ENCODE measurements around the gene CDC6. TPM values are rescaled to one million over a fixed set of nuclear protein-coding genes. Genes with fewer than 3 reads are reported as not detected.
A peak's percentile ranks its signal among the peaks of the same experiment; 100 is the strongest.

CDC6 gene
- total RNA-seq, 2 experiments from 2014 or later, result 105 to 171 TPM

DNA sequence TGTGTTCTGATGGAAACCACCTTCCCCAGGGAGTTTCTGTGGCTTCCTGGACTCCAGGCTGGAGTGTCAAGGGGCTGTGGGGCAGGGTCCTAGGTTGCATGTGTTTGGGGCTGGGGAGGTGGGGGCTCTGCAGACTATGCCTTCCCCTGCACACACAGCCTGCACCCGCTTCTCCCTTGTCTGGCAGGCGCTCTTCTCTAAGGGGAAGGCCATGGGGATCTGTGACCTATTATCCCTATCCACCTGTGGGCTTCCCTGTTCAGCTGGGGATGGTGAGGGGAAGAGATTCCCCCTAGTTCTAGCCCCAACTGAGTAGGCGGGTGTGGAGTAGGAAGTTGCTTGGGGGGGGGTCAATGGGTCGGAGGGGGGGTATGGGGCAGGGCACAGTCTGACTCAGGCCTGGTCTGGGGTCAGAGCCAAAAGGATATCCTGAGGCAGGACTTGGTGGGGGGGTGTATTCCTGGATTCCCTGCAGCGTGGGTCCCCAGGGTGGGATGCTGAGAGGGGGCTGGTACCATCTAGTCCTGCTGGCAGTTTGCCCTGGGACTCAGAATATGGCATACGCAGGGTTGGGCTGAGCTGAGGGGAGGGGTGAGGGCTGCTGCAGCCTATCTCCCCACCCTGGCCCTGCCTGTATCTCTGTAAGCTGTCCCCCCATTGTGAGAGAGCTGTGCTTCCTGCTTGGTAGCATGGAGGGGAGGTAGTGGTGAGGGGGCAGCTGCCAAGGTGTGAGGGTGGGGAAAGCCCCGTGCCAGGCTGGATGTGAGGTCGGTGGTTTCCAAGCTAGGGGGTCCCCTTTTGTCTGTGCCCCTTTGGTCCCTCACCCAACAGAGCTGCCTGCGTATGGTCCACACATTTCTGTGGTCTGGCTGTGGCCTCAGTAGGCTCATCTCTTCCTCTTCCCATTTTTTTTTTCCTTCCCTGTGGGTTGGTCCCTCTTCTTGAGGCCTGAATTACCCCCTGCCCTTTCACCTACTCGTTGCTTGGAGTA, 36.0 kb downstream of the CDC6 start:
- no peaks in the 10 kb centered on the region for H3K9me3 Mint-ChIP-seq (ENCODE audit: low read depth)
- ChIA-PET POLR2A (interaction anchor here (1.0 to 1.5 kb wide), 4 partner anchors 7 to 217 kb away, joined by 3 to 7 read pairs (median 6); no protein-coding TSS in a partner anchor), CTCF (interaction anchor here (0.7 to 1.6 kb wide), 7 partner anchors 9 to 274 kb away, joined by 3 to 6 read pairs (median 3); no protein-coding TSS in a partner anchor)
- peaks cover 9% of the 10 kb centered on the region for H3K36me3 Mint-ChIP-seq (ENCODE audit: low read depth)
- peak overlapping the region; percentile 91 for H3K27ac Mint-ChIP-seq
- ATAC-seq (peak; percentile 8), DNase-seq (peak; percentile 77)
- H3K4me1 Mint-ChIP-seq, result peaks cover 88% of the 10 kb centered on the region
- intact Hi-C loops (cut with DNase I, micrococcal nuclease), result loop anchor here (1.0 to 10.0 kb wide), 5 partner anchors 17 to 549 kb away; no protein-coding TSS in a partner anchor
- H3K4me3 Mint-ChIP-seq, result peak overlapping the region; percentile 85
- no peaks in the 10 kb centered on the region for H3K27me3 Mint-ChIP-seq

DNA sequence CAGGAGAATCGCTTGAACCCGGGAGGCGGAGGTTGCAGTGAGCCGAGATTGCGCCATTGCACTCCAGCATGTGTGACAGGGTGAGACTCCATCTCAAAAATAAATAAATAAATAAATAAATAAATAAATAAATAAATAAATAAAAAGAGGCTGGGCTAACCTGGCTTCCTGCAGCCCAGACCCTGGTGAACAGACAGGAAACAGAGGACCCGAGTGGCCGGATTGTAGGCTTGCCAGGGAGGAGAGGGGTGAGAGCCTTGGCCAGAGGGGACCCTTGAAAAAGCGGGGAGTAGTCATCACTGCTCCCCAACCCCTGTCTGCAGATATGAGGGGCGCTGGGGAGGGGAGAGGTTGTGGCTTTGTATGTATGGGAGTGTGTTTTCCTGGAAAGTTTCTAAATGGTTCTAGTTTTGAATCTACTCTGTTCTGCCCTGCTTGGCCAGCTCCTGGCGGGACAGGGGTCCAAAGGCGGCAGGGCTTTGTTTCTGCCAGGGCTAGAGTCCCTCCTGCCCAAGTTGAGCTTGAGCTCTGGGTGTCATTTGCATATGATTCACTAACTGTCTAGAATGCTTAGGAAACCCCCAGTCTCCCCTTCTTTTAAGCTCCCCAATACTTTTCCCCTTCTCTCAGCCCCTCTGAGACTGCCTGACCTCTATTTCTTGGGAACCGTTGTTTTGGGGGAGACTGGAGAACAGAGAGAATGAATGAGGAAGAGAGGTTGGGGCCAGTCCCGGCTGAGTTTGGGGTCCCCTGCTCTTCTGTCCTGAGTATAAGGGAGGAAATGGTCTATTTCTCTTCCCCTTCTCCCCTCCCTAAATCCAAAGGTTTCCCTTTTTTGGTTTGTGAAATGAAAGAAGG, 37.7 kb downstream of the CDC6 start:
- CTCF ChIA-PET, result interaction anchor here (0.5 to 3.4 kb wide), 10 partner anchors 8 to 228 kb away, joined by 3 to 16 read pairs (median 6); no protein-coding TSS in a partner anchor
- H3K9me3 Mint-ChIP-seq (ENCODE audit: low read depth), result no peaks in the 10 kb centered on the region
- intact Hi-C loops (cut with DNase I, micrococcal nuclease), result loop anchor here in 1 of 2 experiments (10.0 kb wide), 1 partner anchor 551 kb away; no protein-coding TSS in a partner anchor
- H3K4me3 Mint-ChIP-seq, result peak overlapping the region; percentile 85
- peak; percentile 57 for DNase-seq
- peak; percentile 15 for ATAC-seq
- H3K36me3 Mint-ChIP-seq (ENCODE audit: low read depth), result peaks cover 12% of the 10 kb centered on the region
- POLR2A ChIA-PET, result interaction anchor here (0.6 to 1.3 kb wide), 5 partner anchors 15 to 236 kb away, joined by 3 to 5 read pairs (median 3); no protein-coding TSS in a partner anchor
- H3K4me1 Mint-ChIP-seq, result peaks cover 95% of the 10 kb centered on the region
- H3K27me3 Mint-ChIP-seq, result no peaks in the 10 kb centered on the region
- peak overlapping the region; percentile 84 for H3K27ac Mint-ChIP-seq

DNA sequence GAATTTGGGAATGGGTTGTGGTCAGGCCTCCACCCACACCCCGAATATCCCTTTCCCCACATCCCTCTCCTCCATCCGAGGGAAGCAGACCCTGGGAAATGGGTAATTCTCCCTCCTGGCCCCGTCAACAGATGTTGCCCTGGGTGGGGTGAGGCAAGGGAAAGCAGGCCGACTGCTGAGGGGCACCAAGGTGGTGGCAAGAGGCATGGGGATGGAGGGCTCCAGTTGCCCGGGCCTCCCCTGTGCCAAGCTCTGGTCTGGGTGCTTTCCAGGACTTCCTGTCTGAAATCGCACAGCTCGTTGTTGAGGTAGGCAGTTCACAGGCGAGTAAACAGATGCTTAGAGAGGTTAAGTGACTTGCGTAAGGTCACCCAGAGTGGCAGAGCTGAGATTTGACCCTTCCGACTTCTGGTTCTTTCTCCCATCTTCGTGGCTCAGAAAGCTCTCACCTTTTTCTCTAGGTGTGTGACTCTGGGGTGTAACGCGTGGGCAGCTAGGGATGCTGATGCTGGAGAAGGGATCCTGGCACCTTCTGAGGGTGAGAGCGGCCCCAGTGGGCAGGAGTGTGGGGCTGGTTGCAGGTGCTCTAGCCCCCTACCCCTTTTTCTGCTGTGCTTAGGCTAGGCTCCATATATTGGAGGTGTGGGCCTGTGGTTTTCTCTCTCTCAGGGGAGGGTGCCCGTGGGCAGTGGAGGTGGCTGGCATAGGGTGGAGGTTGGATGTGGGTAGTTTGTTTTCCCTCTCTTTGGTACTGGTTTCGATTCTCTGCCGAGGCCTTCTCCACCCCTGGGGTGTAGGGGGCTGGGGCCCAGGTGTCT, 38.5 kb downstream of the CDC6 start:
- CTCF ChIA-PET, result interaction anchor here (0.7 to 3.4 kb wide), 9 partner anchors 9 to 228 kb away, joined by 3 to 16 read pairs (median 6); no protein-coding TSS in a partner anchor
- peaks cover 17% of the 10 kb centered on the region for H3K36me3 Mint-ChIP-seq (ENCODE audit: low read depth)
- no peaks in the 10 kb centered on the region for H3K9me3 Mint-ChIP-seq (ENCODE audit: low read depth)
- peaks cover 95% of the 10 kb centered on the region for H3K4me1 Mint-ChIP-seq
- peak overlapping the region; percentile 84 for H3K27ac Mint-ChIP-seq
- POLR2A ChIA-PET, result interaction anchor here (0.6 to 1.2 kb wide), 6 partner anchors 15 to 222 kb away, joined by 3 read pairs; no protein-coding TSS in a partner anchor
- peak; percentile 40 for ATAC-seq
- H3K27me3 Mint-ChIP-seq, result no peaks in the 10 kb centered on the region
- H3K4me3 Mint-ChIP-seq, result peak overlapping the region; percentile 64
- intact Hi-C loops (cut with DNase I, micrococcal nuclease), result loop anchor here in 1 of 2 experiments (10.0 kb wide), 1 partner anchor 551 kb away; no protein-coding TSS in a partner anchor
- peak; percentile 76 for DNase-seq

DNA sequence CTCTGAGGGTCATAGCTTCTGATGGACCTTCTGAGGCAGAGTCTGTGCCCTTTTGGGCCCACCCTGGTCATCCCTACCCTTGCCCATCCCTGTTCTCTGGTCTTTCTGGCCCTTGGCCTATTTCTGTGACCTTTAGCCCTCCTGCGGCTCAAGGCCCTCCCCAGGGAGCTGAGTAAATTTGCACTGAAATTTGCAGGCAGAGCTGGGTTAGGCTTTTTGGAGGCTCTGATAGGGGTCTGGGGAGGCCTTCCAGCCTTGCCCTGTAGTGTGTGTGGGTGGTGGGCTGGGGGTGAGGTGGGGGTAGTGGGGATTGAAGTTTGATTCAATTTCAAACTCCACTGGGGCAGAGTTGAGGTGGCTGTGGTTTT, 39.1 kb downstream of the CDC6 start:
- ChIA-PET CTCF (interaction anchor here (0.7 to 3.4 kb wide), 7 partner anchors 10 to 149 kb away, joined by 3 to 16 read pairs (median 6); no protein-coding TSS in a partner anchor), POLR2A (interaction anchor here (1.0 kb wide), 2 partner anchors 20 to 154 kb away, joined by 3 read pairs; no protein-coding TSS in a partner anchor)
- Mint-ChIP-seq H3K4me3 (peak overlapping the region; percentile 64), H3K27ac (peak overlapping the region; percentile 84), H3K4me1 (peaks cover 95% of the 10 kb centered on the region), H3K9me3 (ENCODE audit: low read depth) (no peaks in the 10 kb centered on the region), H3K27me3 (no peaks in the 10 kb centered on the region), H3K36me3 (ENCODE audit: low read depth) (peaks cover 22% of the 10 kb centered on the region)
- ATAC-seq (no peak), DNase-seq (no peak)
- intact Hi-C loops (cut with DNase I, micrococcal nuclease), result loop anchor here in 1 of 2 experiments (10.0 kb wide), 1 partner anchor 552 kb away; no protein-coding TSS in a partner anchor

DNA sequence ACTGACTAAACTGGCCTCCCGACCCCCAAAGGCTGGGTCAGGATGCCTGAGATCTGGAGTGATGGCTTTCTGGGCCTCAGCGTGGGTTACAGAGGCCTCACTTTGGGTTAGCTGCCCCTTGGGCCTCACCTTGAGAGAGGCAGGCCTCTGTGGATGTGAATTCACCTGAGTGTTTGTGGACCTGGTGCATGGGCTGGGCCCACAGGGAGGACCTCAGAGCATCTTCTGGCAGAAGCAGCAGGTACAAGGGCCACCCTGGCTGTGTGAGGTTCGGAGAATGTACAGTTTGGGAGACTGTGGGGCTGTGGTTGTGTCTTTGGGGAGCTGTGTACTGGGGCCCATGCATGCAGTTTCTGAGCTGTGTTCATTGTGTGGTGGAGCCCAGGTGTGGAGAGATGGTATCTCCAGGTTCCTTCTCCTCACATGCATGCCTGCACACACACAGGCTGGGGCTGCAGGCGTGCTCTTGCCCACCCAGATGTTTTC, 39.6 kb downstream of the CDC6 start:
- intact Hi-C loops (cut with DNase I, micrococcal nuclease), result loop anchor here in 1 of 2 experiments (10.0 kb wide), 1 partner anchor 552 kb away; no protein-coding TSS in a partner anchor
- ATAC-seq (no peak), DNase-seq (no peak)
- Mint-ChIP-seq H3K9me3 (ENCODE audit: low read depth) (no peaks in the 10 kb centered on the region), H3K27me3 (no peaks in the 10 kb centered on the region), H3K27ac (peak overlapping the region; percentile 84), H3K36me3 (ENCODE audit: low read depth) (peaks cover 23% of the 10 kb centered on the region), H3K4me3 (peak overlapping the region; percentile 64), H3K4me1 (peaks cover 91% of the 10 kb centered on the region)
- ChIA-PET POLR2A (interaction anchor here (1.0 kb wide), 2 partner anchors 20 to 153 kb away, joined by 3 read pairs; no protein-coding TSS in a partner anchor), CTCF (interaction anchor here (0.7 to 3.4 kb wide), 9 partner anchors 9 to 149 kb away, joined by 3 to 16 read pairs (median 6); no protein-coding TSS in a partner anchor)

DNA sequence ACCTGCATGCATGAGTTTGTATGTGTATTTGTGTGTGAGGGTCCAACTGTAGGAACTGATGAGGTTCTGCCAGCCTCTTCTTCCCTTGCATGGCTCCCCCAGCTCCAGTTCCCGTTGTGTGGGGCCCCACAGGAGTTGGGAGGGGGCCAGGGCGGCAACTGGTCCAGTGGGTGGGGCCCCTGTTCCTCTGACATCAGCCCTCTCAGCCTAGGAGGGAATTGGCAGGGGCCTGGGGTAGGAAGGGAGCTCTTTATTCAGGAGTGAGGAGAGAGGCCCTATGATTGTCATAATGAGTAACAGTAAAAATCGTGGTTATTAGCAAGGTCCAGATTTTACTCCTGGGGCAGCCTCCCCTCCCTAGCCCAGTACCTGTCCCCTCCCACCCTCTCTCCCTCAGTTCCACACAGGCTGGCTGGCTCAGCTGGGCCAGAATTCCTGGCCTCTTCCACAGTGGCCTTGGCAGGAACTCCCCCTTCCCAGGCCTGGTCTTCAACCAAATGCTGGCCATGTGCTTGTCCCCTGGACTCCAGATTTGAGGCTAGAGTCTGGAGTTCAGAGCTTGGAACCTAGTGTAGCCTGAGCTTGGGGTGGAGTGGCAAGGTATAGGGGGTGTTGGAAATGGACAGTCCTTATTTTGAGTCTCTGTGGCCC, 40.2 kb downstream of the CDC6 start:
- POLR2A ChIA-PET, result interaction anchor here (0.9 kb wide), 1 partner anchor 44 kb away, joined by 3 read pairs; no protein-coding TSS in a partner anchor
- peaks cover 27% of the 10 kb centered on the region for H3K36me3 Mint-ChIP-seq (ENCODE audit: low read depth)
- peak overlapping the region; percentile 84 for H3K27ac Mint-ChIP-seq
- no peaks in the 10 kb centered on the region for H3K9me3 Mint-ChIP-seq (ENCODE audit: low read depth)
- CTCF ChIA-PET, result interaction anchor here (0.6 to 3.4 kb wide), 9 partner anchors 10 to 233 kb away, joined by 3 to 16 read pairs (median 5); no protein-coding TSS in a partner anchor
- intact Hi-C loops (cut with DNase I, micrococcal nuclease), result loop anchor here in 1 of 2 experiments (10.0 kb wide), 1 partner anchor 553 kb away; no protein-coding TSS in a partner anchor
- no peaks in the 10 kb centered on the region for H3K27me3 Mint-ChIP-seq
- DNase-seq, result no peak
- H3K4me3 Mint-ChIP-seq, result peak overlapping the region; percentile 64
- ATAC-seq, result no peak
- peaks cover 94% of the 10 kb centered on the region for H3K4me1 Mint-ChIP-seq

DNA sequence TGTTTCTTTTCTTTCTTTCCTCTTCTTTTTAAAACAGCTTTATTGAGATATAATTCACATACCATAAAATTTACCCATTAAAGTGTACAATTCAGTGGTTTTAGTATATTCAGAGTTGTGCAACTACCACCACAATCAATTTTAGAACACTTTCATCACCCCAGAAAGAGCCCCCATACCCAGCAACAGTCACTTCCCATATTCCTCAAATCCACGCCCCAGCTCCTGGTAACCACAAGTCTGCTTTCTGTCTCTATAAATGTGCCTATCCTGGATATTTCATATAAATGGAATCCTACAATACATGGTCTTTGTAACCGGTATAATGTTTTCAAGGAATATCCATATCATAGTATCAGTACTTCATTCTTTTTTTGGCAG, 40.7 kb downstream of the CDC6 start:
- H3K9me3 Mint-ChIP-seq (ENCODE audit: low read depth), result no peaks in the 10 kb centered on the region
- peak overlapping the region; percentile 82 for H3K27ac Mint-ChIP-seq
- CTCF ChIA-PET, result interaction anchor here (0.6 to 3.4 kb wide), 7 partner anchors 10 to 232 kb away, joined by 3 to 16 read pairs (median 5); no protein-coding TSS in a partner anchor
- no peak for DNase-seq
- intact Hi-C loops (cut with DNase I, micrococcal nuclease), result loop anchor here in 1 of 2 experiments (10.0 kb wide), 1 partner anchor 554 kb away; no protein-coding TSS in a partner anchor
- no peak overlapping the region for H3K4me3 Mint-ChIP-seq
- H3K36me3 Mint-ChIP-seq (ENCODE audit: low read depth), result peaks cover 28% of the 10 kb centered on the region
- H3K27me3 Mint-ChIP-seq, result no peaks in the 10 kb centered on the region
- ATAC-seq, result no peak
- POLR2A ChIA-PET, result interaction anchor here (0.9 kb wide), 1 partner anchor 44 kb away, joined by 3 read pairs; no protein-coding TSS in a partner anchor
- H3K4me1 Mint-ChIP-seq, result peaks cover 94% of the 10 kb centered on the region

DNA sequence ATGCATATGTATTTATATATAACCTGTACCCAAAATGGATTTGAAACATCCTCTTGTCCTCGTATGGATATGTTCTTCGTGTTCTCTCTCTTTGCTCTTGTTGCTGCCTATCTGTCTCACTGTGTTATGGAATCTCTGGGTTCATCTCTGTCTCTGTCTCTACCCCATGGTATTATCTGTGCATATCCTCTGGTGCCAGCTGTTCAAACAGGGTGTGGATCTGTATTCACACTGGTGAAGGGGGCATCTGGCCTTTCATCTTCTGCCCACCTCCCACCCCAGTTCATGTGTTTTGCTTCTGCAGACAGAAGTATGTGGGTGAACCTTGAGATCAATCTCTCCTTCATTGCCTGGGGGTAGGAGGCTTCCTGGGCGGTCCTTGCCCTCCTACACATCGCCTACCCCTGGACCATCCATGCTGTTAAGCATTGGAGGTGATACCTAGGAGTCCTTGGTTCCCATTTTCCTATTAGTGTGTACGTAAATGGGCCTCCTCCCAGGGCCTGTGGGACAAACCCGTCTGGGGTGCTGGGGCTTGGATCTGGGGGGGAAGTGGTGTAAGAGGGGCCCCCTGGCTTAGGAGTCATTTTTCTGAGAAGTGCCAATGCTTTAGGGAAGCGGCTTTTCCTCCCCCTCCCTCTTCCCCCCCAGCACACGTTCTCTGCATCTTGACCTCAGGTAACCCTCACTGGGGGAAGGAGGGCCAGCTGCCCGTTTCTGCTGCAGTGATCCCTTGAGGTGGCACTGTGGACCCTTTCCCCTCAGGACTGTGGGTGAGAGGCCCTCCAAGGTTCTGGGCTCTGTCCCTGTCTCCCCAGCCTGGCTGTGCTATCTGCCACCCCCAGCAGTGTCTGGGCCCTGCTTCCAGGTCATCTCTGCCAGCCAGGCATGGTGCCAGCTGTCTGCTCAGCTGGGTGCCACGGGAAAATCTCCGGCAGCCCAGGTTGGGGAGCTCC, 42.4 kb downstream of the CDC6 start:
- POLR2A ChIA-PET, result interaction anchor here (0.8 to 1.0 kb wide), 2 partner anchors 7 to 47 kb away, joined by 3 read pairs; no protein-coding TSS in a partner anchor
- Mint-ChIP-seq H3K4me1 (peaks cover 94% of the 10 kb centered on the region), H3K36me3 (ENCODE audit: low read depth) (peaks cover 34% of the 10 kb centered on the region), H3K9me3 (ENCODE audit: low read depth) (no peaks in the 10 kb centered on the region), H3K27ac (peak overlapping the region; percentile 90), H3K27me3 (no peaks in the 10 kb centered on the region), H3K4me3 (peak overlapping the region; percentile 2)
- DNase-seq (peak; percentile 64), ATAC-seq (peak; percentile 46)
- intact Hi-C loops (cut with DNase I, micrococcal nuclease), result loop anchor here in 1 of 2 experiments (10.0 kb wide), 1 partner anchor 555 kb away; no protein-coding TSS in a partner anchor
- CTCF ChIA-PET, result interaction anchor here (1.3 to 2.5 kb wide), 4 partner anchors 10 to 28 kb away, joined by 4 to 9 read pairs (median 6); no protein-coding TSS in a partner anchor

All from activated CD4-positive, alpha-beta T cell treated with anti-CD3 and anti-CD28 coated beads for 36 hours (primary cell).